ENCODE measurements around the gene DDX39B.
A peak's percentile ranks its signal among the peaks of the same experiment; 100 is the strongest.

DDX39B gene

GRCh38 chr6:31575952-31576685 lies 34.3 kb upstream of the DDX39B start:
- DNase-seq (ENCODE audit: low read depth in 2 of 2) = no peak

- peak; percentile 76 to 84 for DNase-seq (ENCODE audit: low read depth in 2 of 2)
Measured at GRCh38 chr6:31575335-31575901, 33.6 kb upstream of the DDX39B start, which contains the start of gene TNF. TSS of gene TNF (plus strand) at chr6:31575565. CDS start at chr6:31575742, 177 bp downstream.

- DNase-seq (ENCODE audit: low read depth in 2 of 2) = peak in 1 of 2 donors; percentile 27
Measured at GRCh38 chr6:31574106-31575061, 32.6 kb upstream of the DDX39B start.

GRCh38 chr6:31573239-31574105 lies 31.7 kb upstream of the DDX39B start:
- DNase-seq (ENCODE audit: low read depth in 2 of 2) = no peak

- peak; percentile 62 to 73 for DNase-seq (ENCODE audit: low read depth in 2 of 2)
Measured at GRCh38 chr6:31572041-31572911, 30.5 kb upstream of the DDX39B start, which contains the start of gene LTA. TSS of gene LTA (plus strand) at chr6:31572289. CDS start at chr6:31572743, 454 bp downstream.

- no peak for DNase-seq (ENCODE audit: low read depth in 2 of 2)
Measured at GRCh38 chr6:31569861-31570536, 28.2 kb upstream of the DDX39B start.

GRCh38 chr6:31568537-31568961 lies 26.7 kb upstream of the DDX39B start:
- peak in 1 of 2 donors; percentile 61 for DNase-seq (ENCODE audit: low read depth in 2 of 2)

- DNase-seq (ENCODE audit: low read depth in 2 of 2) = no peak
Measured at GRCh38 chr6:31567531-31568370, 25.9 kb upstream of the DDX39B start.

GRCh38 chr6:31560697-31561058 lies 18.9 kb upstream of the DDX39B start:
- DNase-seq (ENCODE audit: low read depth in 2 of 2) = no peak

GRCh38 chr6:31559958-31560696 lies 18.3 kb upstream of the DDX39B start:
- DNase-seq (ENCODE audit: low read depth in 2 of 2) = no peak

GRCh38 chr6:31559606-31559957 lies 17.8 kb upstream of the DDX39B start:
- DNase-seq (ENCODE audit: low read depth in 2 of 2) = no peak

GRCh38 chr6:31558631-31559500 lies 17.1 kb upstream of the DDX39B start:
- peak in 1 of 2 donors; percentile 58 for DNase-seq (ENCODE audit: low read depth in 2 of 2)

- no peak for DNase-seq (ENCODE audit: low read depth in 2 of 2)
Measured at GRCh38 chr6:31558318-31558625, 16.5 kb upstream of the DDX39B start.

- no peak for DNase-seq (ENCODE audit: low read depth in 2 of 2)
Measured at GRCh38 chr6:31557443-31558317, 15.9 kb upstream of the DDX39B start.

- no peak for DNase-seq (ENCODE audit: low read depth in 2 of 2)
Measured at GRCh38 chr6:31556307-31556706, 14.5 kb upstream of the DDX39B start.

- DNase-seq (ENCODE audit: low read depth in 2 of 2) = peak in 1 of 2 donors; percentile 50
Measured at GRCh38 chr6:31551371-31551770, 9.6 kb upstream of the DDX39B start.
